MCF 10A (cell line): Measurements from ENCODE around the gene INPP4A. TPM values are rescaled to one million over a fixed set of nuclear protein-coding genes. Genes with fewer than 3 reads are reported as not detected.
A peak's percentile ranks its signal among the peaks of the same experiment; 100 is the strongest.

Experiments
- BruUV-seq: library from RNA; stranded (reverse); fragments of 400-500 nt; replicated peaks from 2 replicates; lab custom pipeline; 2021; lab: Mats Ljungman, UMichigan
- CTCF ChIA-PET: fragments of 300-600 bp; sonication (Branson Sonifier 250); formaldehyde crosslinking; extraction: SDS; loops from one replicate; lab custom pipeline; 2021; ENCODE audit warnings: antibody characterized with exemption, inconsistent platforms; lab: Yijun Ruan, JAX
- POLR2A ChIA-PET: fragments of 300-600, 350-650 bp; sonication (Branson Sonifier 250); formaldehyde crosslinking; extraction: SDS; loops from one replicate; lab custom pipeline; 2020; ENCODE audit warnings: antibody characterized with exemption, inconsistent platforms; lab: Yijun Ruan, JAX
- DNase-seq: peaks from one replicate; pipeline ENCODE4 v3.0.0-alpha.2; 2018; ENCODE audit not compliant: unreplicated experiment
- H3K27ac Mint-ChIP-seq: one replicate; pipeline ENCODE4 v1.8.0; 2022; ENCODE audit warnings: mild to moderate bottlenecking, low read depth, mixed read lengths; ENCODE audit not compliant: unreplicated experiment
- H3K27me3 Mint-ChIP-seq: one replicate; pipeline ENCODE4 v1.8.0; 2022; ENCODE audit warnings: mixed read lengths; ENCODE audit not compliant: insufficient read depth, unreplicated experiment
- H3K36me3 Mint-ChIP-seq: one replicate; pipeline ENCODE4 v1.8.0; 2022; ENCODE audit warnings: mild to moderate bottlenecking, moderate library complexity, mixed read lengths; ENCODE audit not compliant: insufficient read depth, unreplicated experiment
- H3K4me1 Mint-ChIP-seq: one replicate; pipeline ENCODE4 v1.8.0; 2022; ENCODE audit warnings: mixed read lengths; ENCODE audit not compliant: insufficient read depth, unreplicated experiment
- H3K4me3 Mint-ChIP-seq: one replicate; pipeline ENCODE4 v1.8.0; 2022; ENCODE audit warnings: mild to moderate bottlenecking, moderate library complexity, mixed read lengths; ENCODE audit not compliant: unreplicated experiment
- H3K9me3 Mint-ChIP-seq: one replicate; pipeline ENCODE4 v1.8.0; 2022; ENCODE audit warnings: mixed read lengths; ENCODE audit not compliant: unreplicated experiment
- intact Hi-C: fragments of 100-400 bp; cut with micrococcal nuclease; formaldehyde crosslinking; loops from 2 replicates; pipeline ENCODE4 v1.14.1; 2022
- total RNA-seq: library from RNA; stranded (reverse); gene quantifications from 2 replicates; pipeline ENCODE4 v1.2.3, GENCODE V29; 2022
- TF ChIP-seq, protein P1 (sequence below): fragments of 200-600 bp; IDR thresholded peaks from one replicate; pipeline ENCODE4 v1.8.0; 2022; ENCODE audit warnings: antibody characterized with exemption, mild to moderate bottlenecking; ENCODE audit not compliant: unreplicated experiment

The INPP4A gene
- total RNA-seq, 1 experiment from 2014 or later: 21.5 TPM

DNA sequence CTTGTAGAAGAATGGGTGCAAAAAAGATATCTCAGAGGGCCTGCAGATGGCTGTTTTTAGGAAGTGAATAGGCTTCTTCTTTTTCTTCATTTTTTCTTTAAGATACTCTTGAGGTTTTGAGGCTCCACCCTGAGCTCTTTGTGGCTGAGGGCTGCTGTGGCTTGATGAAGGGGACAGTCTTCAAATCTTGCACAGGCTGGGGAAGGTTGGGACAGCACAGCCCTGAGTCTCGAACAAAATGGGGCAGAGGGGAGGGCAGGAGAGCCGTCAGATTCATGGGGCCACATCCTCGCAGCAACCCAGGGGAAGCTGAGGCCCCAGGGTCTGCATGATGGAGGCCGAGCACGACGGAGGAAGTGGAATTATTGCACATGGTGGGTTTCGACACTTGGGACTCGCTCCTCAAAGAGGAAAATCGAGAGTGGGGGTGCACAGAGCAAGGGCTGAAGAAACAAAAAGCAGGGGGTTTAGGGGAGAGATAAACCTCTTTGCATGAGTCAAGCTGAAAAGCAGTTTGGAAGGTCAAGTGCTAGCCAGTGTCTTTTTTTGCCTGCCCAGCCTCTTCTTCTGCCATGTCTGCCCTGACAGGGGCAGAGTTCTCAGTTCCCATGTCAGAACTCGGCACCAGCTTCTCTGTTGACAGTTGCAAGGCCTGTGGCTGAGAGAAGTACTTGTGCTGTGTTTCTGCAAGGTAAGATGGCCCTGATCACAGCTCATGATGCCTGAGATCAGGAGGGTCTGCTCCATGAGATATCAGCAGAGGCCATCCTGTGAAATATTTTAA, 19.5 kb downstream of the INPP4A start:
- H3K27ac Mint-ChIP-seq: no peak overlapping the region
- no peak overlapping the region for H3K4me3 Mint-ChIP-seq
- CTCF ChIA-PET: interaction anchor here (0.5 to 1.3 kb wide), 4 partner anchors 12 to 52 kb away, joined by 3 to 4 read pairs (median 4); no protein-coding TSS in a partner anchor
- no peaks in the 10 kb centered on the region for H3K9me3 Mint-ChIP-seq
- TF ChIP-seq, protein P1, sequence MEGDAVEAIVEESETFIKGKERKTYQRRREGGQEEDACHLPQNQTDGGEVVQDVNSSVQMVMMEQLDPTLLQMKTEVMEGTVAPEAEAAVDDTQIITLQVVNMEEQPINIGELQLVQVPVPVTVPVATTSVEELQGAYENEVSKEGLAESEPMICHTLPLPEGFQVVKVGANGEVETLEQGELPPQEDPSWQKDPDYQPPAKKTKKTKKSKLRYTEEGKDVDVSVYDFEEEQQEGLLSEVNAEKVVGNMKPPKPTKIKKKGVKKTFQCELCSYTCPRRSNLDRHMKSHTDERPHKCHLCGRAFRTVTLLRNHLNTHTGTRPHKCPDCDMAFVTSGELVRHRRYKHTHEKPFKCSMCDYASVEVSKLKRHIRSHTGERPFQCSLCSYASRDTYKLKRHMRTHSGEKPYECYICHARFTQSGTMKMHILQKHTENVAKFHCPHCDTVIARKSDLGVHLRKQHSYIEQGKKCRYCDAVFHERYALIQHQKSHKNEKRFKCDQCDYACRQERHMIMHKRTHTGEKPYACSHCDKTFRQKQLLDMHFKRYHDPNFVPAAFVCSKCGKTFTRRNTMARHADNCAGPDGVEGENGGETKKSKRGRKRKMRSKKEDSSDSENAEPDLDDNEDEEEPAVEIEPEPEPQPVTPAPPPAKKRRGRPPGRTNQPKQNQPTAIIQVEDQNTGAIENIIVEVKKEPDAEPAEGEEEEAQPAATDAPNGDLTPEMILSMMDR: no peak
- DNase-seq: no peak
- no TSS peak for BruUV-seq
- H3K36me3 Mint-ChIP-seq: no peaks in the 10 kb centered on the region
- POLR2A ChIA-PET: no interaction called here
- peaks cover 17% of the 10 kb centered on the region for H3K4me1 Mint-ChIP-seq
- no peaks in the 10 kb centered on the region for H3K27me3 Mint-ChIP-seq
- intact Hi-C loops: no loop called here

DNA sequence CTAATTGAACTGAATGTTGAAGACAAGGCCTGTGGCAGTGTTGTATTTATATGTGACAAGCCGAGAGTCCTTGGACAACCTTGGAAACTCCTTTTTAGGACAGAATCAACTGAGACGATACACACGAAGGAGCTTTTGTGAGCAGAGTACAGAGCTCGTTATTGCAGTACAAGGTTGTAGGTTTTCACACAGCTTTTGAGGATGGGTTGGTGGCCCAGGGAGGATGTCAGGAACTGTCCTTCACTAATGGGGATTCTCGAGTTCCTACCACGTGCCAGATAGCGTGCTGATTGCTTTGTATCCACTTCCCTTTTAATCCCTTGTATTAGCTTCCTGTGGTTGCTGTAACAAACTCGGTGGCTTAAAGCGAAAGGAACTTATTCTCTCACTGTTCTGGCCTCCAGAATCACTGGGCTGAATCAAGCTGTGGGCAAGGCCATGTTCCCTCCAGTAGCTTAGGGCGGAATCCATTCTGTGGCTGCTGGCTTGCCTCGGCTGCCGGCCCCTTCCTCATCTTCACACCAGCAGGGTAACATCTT, 20.2 kb downstream of the INPP4A start:
- no peaks in the 10 kb centered on the region for H3K9me3 Mint-ChIP-seq
- TF ChIP-seq, protein P1: no peak
- no peaks in the 10 kb centered on the region for H3K27me3 Mint-ChIP-seq
- no peak overlapping the region for H3K4me3 Mint-ChIP-seq
- no peak overlapping the region for H3K27ac Mint-ChIP-seq
- CTCF ChIA-PET: interaction anchor here (0.7 to 1.3 kb wide), 4 partner anchors 18 to 105 kb away, joined by 3 to 4 read pairs (median 3); no protein-coding TSS in a partner anchor
- intact Hi-C loops: no loop called here
- H3K36me3 Mint-ChIP-seq: no peaks in the 10 kb centered on the region
- DNase-seq: no peak
- peaks cover 12% of the 10 kb centered on the region for H3K4me1 Mint-ChIP-seq
- POLR2A ChIA-PET: interaction anchor here (0.7 kb wide), 1 partner anchor 38 kb away, joined by 3 read pairs; no protein-coding TSS in a partner anchor
- no TSS peak for BruUV-seq

DNA sequence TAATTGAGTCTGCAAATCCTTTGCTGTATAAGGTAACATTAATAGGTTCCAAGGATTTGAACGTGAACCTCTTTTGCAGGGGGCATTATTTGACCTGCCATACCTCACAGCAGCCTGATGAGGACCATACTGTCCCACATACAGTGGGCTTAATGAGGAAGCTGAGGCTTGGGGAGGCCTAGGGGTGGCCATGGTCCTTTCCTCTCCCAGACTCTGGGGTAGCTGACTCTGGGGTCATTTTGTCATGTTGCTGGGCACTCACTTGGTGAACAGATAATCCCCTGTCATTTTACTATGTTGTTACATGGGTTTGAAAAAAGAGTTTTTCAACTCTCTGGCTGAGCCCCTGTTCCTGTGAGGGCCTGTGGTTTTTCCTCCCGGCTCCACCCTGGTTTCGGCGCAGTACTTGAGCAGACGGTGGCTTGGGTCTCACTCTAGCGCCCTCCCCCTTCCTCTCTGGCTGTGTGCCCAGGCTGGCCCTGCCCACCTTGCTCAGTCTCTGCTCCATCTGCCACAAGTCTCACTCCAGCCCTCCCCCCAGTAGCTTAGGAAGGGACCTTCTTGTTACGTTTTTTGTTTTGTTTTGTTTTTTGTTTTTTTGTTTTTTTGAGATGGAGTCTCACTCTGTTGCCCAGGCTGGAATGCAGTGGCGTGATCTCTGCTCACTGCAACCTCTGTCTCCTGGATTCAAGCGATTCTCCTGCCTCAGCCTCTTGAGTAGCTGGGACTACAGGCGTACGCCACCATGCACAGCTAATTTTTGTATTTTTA, 21.0 kb downstream of the INPP4A start:
- no TSS peak for BruUV-seq
- CTCF ChIA-PET: interaction anchor here (0.7 to 1.4 kb wide), 4 partner anchors 10 to 104 kb away, joined by 3 to 5 read pairs (median 3); no protein-coding TSS in a partner anchor
- H3K9me3 Mint-ChIP-seq: no peaks in the 10 kb centered on the region
- intact Hi-C loops: no loop called here
- DNase-seq: peak; percentile 79
- H3K4me1 Mint-ChIP-seq: peaks cover 12% of the 10 kb centered on the region
- H3K4me3 Mint-ChIP-seq: no peak overlapping the region
- POLR2A ChIA-PET: interaction anchor here (0.6 to 0.8 kb wide), 3 partner anchors 10 to 683 kb away, joined by 3 to 5 read pairs (median 3); no protein-coding TSS in a partner anchor
- no peaks in the 10 kb centered on the region for H3K36me3 Mint-ChIP-seq
- H3K27me3 Mint-ChIP-seq: no peaks in the 10 kb centered on the region
- TF ChIP-seq, protein P1: no peak
- peak overlapping the region; percentile 55 for H3K27ac Mint-ChIP-seq
